Measurements from ENCODE around the gene MSH5.

The MSH5 gene

DNA sequence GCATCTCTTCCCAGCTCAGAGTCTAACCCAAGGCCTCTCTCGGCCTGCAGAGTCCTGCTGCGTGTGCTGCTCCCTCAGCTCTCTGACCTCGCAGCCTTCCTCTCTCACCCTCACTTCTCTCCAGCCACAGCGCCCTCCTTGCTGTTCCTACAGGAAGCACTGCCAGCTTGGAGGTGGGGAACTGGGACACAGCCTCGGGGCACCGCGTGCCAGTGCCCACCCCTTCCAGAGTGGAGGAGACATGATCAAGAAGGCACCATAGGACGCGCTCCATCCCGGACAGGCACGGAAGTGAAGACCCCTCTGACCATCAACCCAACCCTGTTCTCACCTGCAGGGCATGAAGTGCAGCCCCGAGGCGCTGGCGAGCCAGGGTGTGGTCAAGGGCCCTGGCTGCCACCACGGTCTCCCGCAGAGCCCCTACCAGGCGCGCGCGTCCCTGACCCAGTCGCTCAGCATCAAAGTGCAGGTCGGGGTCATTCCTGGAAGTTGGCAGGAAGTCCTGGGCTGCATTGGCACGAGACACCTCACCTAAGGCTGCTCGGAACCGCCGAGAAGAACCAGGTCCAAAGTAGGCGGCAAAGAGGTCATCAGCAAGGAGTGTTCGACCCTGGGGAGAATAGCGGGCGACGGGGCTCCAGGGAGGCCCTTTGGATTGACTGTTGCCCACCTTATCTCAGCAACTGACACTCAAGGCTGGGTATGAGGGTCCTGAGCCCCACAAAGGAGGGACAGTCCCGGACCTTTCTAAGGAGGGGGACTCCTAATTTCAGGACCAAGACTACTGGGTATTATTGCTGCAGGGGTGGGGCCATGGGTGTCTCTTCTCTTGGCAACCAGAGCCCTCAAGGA is 36.1 kb downstream of the MSH5 start:
- no peaks in the 10 kb centered on the region for H3K9me3 ChIP-seq
- H3K36me3 ChIP-seq, result peaks cover 29% of the 10 kb centered on the region
- no peak overlapping the region for H3K4me3 ChIP-seq (ENCODE audit: low read depth, low read length)
- H3K4me1 ChIP-seq, result peaks cover 10% of the 10 kb centered on the region
- no peak for DNase-seq
- TF ChIP-seq, protein P1, sequence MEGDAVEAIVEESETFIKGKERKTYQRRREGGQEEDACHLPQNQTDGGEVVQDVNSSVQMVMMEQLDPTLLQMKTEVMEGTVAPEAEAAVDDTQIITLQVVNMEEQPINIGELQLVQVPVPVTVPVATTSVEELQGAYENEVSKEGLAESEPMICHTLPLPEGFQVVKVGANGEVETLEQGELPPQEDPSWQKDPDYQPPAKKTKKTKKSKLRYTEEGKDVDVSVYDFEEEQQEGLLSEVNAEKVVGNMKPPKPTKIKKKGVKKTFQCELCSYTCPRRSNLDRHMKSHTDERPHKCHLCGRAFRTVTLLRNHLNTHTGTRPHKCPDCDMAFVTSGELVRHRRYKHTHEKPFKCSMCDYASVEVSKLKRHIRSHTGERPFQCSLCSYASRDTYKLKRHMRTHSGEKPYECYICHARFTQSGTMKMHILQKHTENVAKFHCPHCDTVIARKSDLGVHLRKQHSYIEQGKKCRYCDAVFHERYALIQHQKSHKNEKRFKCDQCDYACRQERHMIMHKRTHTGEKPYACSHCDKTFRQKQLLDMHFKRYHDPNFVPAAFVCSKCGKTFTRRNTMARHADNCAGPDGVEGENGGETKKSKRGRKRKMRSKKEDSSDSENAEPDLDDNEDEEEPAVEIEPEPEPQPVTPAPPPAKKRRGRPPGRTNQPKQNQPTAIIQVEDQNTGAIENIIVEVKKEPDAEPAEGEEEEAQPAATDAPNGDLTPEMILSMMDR (IDR thresholded peaks at IDR 0.05; ENCODE audit: low read depth, low read length), result no peak
- no peaks in the 10 kb centered on the region for H3K27me3 ChIP-seq

DNA sequence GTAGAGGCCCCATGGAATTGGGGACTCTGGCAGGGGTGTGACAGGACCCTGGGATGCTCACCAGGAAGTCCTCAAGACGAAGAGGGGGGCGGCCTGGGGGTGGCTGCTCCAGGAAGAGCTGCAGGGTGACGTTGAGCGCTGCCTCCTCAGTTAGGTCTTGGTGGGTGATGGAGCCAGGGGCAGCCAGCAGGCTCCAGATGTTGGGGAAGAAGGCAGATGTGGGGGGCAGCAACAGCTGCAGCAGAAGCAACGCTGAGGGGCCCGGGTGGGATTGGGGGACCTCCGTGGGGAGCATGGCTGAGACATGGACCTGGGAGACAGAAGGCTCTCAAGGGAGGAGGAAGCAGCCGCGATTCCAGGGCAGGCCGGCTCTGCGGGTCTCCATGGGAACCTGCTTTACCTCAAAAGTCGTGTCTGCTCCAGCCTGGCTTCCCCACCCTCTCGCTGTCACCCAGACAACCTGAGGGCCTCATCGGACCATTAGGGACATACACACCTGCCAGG is 36.7 kb downstream of the MSH5 start:
- peaks cover 35% of the 10 kb centered on the region for H3K36me3 ChIP-seq
- DNase-seq, result peak; percentile 41
- TF ChIP-seq, protein P1 (IDR thresholded peaks at IDR 0.05; ENCODE audit: low read depth, low read length), result no peak
- peaks cover 10% of the 10 kb centered on the region for H3K4me1 ChIP-seq
- H3K9me3 ChIP-seq, result no peaks in the 10 kb centered on the region
- no peaks in the 10 kb centered on the region for H3K27me3 ChIP-seq
- peak overlapping the region; percentile 35 for H3K4me3 ChIP-seq (ENCODE audit: low read depth, low read length)

DNA sequence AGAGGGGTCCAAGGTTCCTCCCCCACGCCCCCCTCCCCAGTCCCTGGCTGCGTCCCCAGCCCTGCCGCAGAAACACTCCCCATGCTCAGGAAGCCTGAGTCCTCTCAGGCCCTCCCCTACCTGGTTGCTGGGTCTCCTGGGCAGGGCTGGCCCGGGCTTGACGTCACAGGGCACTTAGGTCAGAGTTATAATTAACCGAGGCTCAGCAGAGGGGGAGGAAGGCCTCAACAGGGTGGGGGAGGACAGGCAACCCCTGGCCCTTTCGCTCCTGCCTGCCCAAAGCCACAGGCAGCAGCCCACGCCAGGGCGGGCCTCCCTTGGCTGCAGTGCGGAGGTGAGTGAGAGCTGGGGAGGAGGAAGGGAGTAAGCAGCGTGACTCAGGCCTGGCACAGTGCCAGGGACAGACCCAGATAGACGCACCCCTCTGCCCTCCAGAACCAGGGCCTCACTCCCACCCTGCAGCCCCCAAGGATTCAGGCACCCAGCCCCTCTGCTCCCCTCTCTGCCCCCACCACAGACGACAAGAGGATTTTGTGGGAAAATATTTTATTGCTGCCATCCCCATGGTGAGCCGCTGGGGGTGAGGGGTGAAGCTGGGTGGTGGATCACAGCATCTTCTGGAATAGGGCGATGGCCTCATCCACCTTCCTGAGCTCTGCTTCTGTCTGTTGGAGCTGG is 37.3 kb downstream of the MSH5 start, which contains the start of gene VWA7:
TSS of gene VWA7 (minus strand) at position 340 of the 678 bp plus-strand sequence. CDS start 549 bp downstream, outside the sequence.
- Histone ChIP-seq H3K4me3 (ENCODE audit: low read depth, low read length) (peak within 1 kb of the TSS; percentile 35), H3K4me1 (peaks cover 10% of the 10 kb centered on the region), H3K27me3 (no peaks in the 10 kb centered on the region), H3K36me3 (peaks cover 41% of the 10 kb centered on the region), H3K9me3 (no peaks in the 10 kb centered on the region)
- TF ChIP-seq, protein P1 (IDR thresholded peaks at IDR 0.05; ENCODE audit: low read depth, low read length), result no peak
- DNase-seq, result peak; percentile 68

DNA sequence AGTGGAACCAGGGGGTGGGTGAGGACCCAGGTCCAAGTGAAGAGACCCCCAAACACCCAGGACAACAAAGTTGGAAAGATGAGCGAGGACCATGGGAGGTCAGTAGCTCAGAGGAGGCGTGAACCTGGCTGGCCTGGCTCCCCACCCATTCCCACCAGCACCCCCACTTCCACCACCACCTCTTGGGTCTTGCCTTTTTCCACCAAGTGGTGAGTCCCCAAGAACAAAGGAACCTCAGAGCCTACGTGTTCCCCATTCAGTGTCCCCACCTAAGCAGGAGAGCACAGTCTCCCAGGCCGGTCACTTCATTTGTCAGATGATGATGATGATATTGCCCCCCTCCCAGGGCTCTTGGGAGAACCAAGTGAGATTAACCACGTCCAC is 37.9 kb downstream of the MSH5 start:
- peaks cover 10% of the 10 kb centered on the region for H3K4me1 ChIP-seq
- H3K27me3 ChIP-seq, result no peaks in the 10 kb centered on the region
- H3K9me3 ChIP-seq, result no peaks in the 10 kb centered on the region
- no peak overlapping the region for H3K4me3 ChIP-seq (ENCODE audit: low read depth, low read length)
- no peak for DNase-seq
- TF ChIP-seq, protein P1 (IDR thresholded peaks at IDR 0.05; ENCODE audit: low read depth, low read length), result no peak
- peaks cover 47% of the 10 kb centered on the region for H3K36me3 ChIP-seq

DNA sequence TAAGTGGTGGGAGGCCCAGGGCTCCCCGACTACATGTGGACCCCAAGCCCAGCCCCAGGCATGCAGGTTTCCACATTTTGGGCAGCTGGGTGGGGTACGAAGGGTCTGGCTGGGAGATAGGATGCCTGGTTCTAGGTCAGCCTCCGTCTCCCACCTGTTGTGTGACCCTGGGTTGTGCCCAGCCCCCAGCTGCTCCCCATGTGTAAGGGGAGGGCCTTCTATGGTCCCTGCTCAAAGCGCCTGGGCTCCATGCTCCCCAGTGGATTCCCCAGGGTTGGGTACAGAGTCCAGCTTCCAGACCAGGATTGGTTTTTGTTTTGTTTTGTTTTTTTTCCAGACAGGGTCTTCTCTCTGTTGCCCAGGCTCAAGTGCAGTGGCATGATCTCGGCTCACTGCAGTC is 38.4 kb downstream of the MSH5 start:
- TF ChIP-seq, protein P1 (IDR thresholded peaks at IDR 0.05; ENCODE audit: low read depth, low read length), result no peak
- no peak overlapping the region for H3K4me3 ChIP-seq (ENCODE audit: low read depth, low read length)
- H3K4me1 ChIP-seq, result peaks cover 10% of the 10 kb centered on the region
- DNase-seq, result no peak
- peaks cover 52% of the 10 kb centered on the region for H3K36me3 ChIP-seq
- H3K27me3 ChIP-seq, result no peaks in the 10 kb centered on the region
- no peaks in the 10 kb centered on the region for H3K9me3 ChIP-seq

Measured in BE2C (cell line).